ENCODE data around the gene MTMR3.

- TF ChIP-seq CTCF (conservative IDR thresholded peaks at IDR 0.05 in 1 of 2, IDR thresholded peaks at IDR 0.05 in 1 of 2; ENCODE audit: extremely low read depth in 1 of 2, insufficient read depth in 1 of 2, low read depth in 1 of 2, low read length in 2 of 2) (no peak), EZH2 (IDR thresholded peaks at IDR 0.05; ENCODE audit: borderline replicate concordance, low read length) (no peak)
Observed at GRCh38 chr22:30040499-30041260, 157.7 kb downstream of the MTMR3 start.
